ENCODE measurements around the gene UPK3A.
"Not testable (repeated sequence)": the region's sequence is repeated elsewhere in the genome, so short reads cannot be mapped to it uniquely, and the experiment has no call there.

The UPK3A gene

DNA sequence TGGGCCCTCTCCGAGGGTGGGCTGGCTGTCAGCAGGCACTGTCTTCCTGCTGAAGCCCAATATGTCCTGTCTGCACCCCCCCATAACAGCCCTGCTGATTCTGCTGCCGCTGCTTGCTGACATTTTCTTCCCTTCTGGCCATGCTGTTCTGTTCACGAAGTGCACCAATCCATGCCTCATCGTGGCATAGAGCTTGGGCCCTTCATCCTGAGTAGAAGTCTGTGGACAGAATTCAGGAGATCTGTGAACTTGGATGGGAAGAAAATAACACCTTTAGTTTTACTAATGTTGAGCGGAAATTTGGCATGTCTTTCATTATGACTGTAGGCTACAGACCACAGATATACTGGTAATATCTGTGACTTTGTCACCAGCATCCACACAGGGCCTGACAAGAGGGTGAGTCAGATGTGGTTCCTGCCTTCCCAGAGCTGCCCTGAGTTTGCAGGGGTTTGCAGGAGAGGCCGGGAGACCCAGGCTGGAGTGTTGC lies 29.9 kb upstream of the UPK3A start:
- DNase-seq (ENCODE audit: low read depth in 1 of 2, low spot score in 1 of 2): no peak

GRCh38 chr22:45257941-45258340 lies 26.8 kb upstream of the UPK3A start:
- not testable (repeated sequence) for DNase-seq (ENCODE audit: low read depth in 1 of 2, low spot score in 1 of 2)

DNA sequence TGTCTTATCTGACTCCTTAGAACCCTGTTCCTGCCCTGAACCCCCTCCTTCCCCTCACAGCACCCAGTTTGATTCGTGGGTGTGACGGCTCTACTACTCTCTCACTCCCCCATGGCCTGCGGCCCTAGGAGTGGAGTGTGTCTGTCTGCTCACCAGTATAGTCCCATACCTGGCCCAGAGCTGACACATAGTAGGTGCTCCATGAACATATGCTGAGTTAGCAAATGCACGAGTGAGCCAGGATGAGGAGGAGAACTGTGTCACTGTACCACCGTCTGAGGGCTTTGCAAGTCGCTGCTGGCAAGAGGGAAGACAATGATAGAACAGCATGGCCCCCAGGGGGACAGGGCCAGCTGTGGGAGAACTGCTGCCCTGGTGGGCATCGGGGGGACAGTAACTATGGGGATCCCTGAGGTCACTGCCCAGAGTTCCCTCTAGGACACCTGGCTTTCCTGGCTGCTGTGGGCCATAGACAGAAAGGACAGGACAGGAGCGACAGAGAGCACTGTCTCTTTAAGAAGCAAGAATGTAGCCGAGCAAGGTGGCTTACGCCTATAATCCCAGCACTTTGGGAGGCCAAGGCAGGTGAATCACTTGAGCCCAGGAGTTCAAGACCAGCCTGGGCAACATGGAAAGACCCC lies 24.9 kb upstream of the UPK3A start:
- DNase-seq (ENCODE audit: low read depth in 1 of 2, low spot score in 1 of 2): no peak

DNA sequence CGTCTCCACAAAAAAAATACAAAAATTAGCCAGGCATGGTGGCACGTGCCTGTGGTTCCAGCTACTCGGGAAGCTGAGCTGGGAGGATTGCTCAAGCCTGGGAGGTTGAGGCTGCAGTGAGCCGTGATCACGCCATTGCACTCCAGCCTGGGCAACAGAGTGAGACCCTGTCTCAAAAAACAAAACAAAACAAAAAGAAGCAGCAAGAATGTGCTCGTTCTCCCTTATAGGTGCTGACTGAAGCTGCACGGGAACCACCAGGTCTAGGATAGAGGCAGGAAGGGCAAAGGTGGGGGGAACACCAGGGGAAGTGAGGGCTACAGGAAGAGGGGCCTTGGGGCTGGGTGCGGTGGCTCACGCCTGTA lies 24.4 kb upstream of the UPK3A start:
- DNase-seq (ENCODE audit: low read depth in 1 of 2, low spot score in 1 of 2): not testable (repeated sequence)

DNA sequence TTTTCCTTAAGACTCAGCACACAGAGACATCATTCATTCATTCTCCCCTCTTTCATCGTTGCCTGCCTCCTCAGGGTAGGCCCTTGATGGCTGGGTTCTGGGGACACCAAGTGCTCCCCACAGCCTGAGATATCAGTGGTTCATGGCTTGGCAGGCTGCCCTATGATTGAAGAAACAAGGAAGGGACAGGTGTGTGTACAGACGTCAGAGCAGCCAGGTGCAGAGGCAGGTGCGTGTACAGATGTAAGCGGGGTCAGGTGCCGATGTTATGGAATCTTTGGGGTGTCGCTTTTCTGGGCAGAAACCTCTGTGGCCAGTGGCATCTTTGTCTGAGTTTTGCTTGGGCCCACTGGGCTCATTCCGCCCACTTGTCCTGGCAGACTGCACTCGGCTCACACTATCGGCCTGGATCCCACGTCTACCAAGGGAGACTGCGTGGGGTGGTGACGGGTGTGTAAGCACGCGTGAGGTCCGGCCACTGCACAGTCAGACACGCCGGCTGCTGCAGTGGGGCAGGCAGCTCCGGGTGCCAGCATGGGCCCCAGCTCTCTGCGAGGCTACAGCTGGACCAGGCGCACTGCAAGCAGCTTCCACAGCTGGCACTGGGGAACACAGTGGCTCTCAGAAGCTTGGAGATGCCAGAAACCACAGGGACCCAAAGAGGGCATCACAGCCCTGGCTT lies 23.2 kb upstream of the UPK3A start:
- DNase-seq (ENCODE audit: low read depth in 1 of 2, low spot score in 1 of 2): no peak

GRCh38 chr22:45262195-45262930 lies 22.4 kb upstream of the UPK3A start:
- DNase-seq (ENCODE audit: low read depth in 1 of 2, low spot score in 1 of 2): no peak

DNA sequence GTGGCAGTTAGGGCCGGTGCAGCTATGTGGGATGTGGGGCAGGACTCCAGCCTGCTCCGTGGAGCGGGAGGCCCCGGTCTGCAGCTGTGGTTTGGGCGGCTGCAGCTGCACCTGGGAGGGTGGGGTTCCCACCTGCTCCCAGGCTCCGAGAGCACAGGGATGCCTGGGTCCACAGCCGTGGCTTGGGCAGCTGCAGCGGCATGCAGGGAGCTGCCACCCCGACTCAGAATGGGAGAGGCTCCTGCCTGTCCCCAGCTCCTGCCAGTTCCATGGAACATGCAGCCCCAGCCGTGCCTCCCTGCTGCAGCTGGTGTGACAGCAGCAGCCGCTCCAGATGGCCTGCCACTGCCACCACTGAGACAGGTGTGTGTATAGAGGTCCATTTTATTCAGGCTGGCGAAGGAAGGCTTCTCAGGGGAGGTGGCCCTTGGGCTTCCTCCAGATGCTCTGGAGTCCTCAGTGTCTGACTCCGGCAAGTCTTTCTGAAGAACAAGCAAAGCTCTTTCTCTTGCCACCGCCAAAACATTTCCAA lies 21.8 kb upstream of the UPK3A start:
- no peak for DNase-seq (ENCODE audit: low read depth in 1 of 2, low spot score in 1 of 2)

DNA sequence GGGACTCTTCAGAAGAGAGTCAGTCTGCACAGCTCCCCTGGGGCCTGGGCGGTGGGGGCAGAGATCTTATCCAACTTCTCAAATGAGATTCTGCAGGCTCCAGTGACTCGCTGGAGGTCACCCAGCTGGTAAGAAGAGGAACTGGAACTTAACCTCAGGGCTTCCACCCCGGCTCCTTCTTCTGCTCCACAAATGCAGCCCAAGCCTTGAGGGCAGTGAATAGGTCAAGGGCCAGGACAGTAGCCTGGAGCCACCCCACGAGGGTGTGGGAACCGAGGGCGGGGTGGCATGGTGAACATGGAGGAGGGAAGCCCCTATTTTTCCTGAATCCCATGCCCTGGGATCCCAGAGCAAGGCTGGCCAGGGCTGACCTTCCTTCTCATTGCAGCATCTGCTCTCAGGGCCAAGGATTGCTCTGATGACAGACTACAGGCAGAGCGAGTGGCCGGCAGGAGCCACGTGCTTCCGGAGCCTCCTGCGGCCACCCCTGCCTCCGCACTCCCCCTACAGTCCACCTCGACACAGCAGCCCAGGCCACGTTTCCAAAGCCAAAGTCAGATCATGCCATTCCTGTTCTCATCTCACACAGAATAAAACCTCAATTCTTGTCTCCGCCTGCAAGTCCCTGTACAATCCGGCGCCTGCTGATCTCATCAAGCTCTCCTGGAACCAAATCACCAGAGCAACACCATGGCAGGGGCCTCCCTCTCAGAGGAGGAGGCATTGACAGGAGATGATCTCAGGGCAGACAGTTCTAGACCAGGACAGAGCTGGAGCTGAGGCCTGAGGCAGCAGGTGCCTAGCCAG lies 21.1 kb upstream of the UPK3A start:
- no peak for DNase-seq (ENCODE audit: low read depth in 1 of 2, low spot score in 1 of 2)

- no peak for DNase-seq (ENCODE audit: low read depth in 1 of 2, low spot score in 1 of 2)
These were observed 19.2 kb upstream of the UPK3A start for GRCh38 chr22:45265535-45265934.

DNA sequence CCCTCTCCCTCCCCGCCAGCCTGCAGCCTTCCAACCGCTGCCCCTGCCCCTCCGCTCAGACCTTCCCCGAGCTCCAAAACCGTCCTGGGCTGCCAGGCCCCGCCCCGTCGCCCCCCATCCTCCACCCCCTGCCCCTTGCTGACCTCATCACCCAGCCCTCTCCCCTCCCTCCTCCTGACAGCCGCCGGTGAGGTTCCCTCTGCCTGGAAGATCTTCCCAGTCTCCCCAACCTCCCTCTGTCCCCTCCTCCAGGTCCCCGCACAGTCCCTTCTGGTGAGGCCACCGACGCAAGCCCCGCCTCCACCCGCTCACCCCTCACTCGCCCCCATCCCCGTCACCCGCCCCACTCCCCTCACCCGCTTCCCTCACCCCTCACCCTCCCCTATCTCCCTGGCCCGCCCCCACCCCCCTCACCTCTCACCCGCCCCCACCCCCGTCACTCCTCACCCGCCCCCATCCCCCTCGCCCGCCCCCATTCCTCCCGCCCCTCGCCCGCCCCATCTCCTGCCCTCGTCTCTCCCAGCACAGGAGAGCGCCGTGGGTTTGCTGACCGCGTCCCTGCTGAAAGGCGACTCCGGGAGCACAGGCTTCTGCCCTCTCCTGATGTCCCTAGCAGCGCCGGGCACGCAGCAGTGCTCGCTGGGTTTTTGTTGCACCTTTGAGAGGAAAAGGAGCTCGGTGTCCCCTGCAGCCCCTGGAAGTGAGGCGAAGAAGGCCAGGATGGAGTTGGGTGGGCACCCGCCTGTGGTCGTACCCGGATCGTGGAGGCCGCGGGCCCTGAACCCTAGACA lies 16.4 kb upstream of the UPK3A start:
- DNase-seq (ENCODE audit: low read depth in 1 of 2, low spot score in 1 of 2): no peak

DNA sequence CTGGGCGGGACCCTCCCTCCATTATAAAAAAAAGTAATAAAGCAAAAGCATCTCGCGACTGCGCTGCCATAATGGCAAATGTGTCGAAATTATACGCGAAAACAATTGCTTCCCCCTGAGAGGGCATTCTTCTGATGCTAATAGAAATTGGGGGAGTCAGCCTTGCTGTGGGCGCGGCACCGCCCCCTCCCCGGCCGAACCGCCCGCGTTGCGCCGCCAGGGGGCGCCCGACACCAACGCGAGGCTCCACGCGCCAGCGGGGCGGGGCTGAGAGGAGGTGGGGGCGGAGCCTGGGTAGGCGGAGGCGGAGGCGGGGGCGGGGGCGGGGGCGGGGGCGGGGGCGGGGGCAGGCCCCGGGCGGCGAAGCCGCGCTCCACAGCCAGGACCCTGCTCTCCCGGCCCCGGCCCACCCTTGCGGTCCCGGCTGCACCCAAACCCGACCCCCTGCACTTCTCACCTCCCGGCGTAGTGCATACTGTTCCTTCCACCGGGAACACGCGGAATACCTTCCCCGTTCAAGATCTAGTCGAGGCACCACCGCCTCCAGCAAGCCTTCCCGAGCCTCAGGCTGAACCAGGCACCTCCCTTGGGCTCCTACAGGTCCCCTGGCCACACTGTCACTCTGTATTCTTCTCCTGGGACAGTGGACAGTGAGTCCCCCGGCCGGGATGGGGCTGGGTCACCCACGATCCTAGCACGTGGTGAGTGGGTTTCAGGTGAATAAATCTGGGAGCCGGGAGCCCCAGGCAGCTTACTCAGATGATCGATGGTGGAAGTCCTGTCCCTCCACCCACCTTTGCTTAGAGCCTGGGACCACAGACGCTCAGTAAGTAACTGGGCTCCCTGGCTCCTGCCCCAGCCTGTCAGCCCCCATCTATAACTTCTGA lies 15.5 kb upstream of the UPK3A start:
- peak; percentile 83 to 91 for DNase-seq (ENCODE audit: low read depth in 1 of 2, low spot score in 1 of 2)

DNA sequence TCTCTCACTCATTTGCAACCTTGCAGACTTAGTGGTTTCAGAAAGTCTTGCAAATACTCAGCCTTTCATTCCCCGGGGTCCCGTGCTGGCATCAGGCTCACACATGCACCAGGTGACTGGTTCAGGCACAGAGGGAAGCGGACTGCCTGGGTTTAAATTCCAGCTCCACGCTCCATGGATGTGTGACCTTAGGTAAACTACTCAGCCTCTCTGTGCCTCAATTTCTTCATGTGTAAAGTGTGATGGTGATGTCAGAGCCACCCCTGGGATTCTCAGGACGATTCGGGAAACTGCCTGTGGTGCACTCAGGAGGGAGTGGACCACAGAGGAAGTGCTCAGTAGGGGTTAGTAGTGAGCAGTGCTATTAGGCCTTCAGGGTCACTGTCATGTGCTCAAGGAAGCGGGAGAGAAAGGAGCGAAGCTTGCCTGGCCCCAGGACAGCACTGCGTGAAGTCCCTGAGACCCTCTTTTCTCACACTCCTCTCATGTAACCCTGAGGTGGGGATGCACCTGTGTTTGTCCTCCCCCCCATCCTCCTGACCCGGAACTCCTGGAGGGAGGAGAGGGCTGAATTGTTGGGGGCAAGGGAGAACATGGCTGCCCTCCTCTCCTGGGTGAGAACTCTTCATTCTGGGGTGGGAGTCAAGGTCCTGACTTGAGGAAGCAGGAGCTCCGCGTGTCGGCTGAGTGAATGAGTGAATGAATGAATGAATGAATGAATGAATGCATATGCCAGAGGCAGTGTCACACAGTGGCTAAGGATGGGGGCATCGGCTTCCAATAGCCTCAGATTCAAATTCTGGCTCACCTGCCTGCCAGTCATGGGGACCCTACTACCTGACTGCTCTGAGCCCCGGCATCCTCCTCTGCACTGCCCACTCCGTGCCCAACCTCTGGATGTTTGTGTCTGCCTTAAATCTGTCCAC lies 14.4 kb upstream of the UPK3A start:
- DNase-seq (ENCODE audit: low read depth in 1 of 2, low spot score in 1 of 2): no peak

- DNase-seq (ENCODE audit: low read depth in 1 of 2, low spot score in 1 of 2): no peak
These were observed 13.0 kb upstream of the UPK3A start for GRCh38 chr22:45271667-45272201.

DNA sequence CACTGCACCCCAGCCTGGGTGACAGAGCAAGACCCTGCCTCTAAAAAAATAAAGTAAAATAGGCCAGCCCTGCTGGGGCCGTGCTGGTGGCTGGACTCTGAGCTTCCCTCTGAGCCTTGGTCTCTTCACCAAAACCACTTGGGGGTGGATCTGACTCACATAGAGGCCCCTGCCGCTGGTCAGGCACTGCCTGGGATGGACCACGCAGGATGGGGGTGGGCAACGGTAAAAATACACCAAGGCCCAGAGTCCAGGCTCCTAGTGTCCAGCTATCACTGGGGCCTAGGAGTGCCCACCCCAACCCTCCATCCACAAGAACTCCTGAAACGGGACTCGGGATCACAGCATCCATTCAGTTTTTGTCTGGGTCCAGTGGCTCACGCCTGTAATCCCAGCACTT lies 12.3 kb upstream of the UPK3A start:
- no peak for DNase-seq (ENCODE audit: low read depth in 1 of 2, low spot score in 1 of 2)

DNA sequence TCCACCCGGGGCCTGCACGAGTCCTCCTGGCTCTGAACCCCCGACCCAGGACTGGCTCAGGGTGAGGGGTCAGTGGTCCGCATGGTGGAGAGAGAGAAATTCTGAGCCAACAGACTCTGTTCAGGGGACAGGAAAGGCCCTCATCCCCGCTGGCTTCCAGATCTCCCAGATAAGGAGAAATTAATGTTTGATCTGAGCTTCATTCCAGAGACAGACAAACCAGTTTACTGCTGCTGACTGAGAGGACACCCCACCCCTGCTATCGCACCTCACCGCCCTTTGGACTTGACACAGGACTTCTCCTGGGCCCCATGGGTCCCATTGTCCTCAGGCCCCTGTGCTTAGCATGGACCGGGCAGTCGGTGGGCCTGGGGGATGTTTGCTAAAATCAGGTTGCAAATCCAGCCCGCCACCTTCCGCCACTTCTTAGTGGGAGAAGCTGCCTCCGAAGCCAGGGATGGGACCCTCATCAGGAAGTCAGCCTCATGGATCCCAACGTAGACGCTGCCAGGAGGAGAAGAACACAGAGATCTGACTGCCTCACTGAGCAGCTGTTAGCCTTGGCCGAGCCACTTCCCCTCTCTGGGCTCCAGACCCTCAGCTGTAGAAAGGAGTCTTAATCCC lies 11.2 kb upstream of the UPK3A start:
- no peak for DNase-seq (ENCODE audit: low read depth in 1 of 2, low spot score in 1 of 2)

DNA sequence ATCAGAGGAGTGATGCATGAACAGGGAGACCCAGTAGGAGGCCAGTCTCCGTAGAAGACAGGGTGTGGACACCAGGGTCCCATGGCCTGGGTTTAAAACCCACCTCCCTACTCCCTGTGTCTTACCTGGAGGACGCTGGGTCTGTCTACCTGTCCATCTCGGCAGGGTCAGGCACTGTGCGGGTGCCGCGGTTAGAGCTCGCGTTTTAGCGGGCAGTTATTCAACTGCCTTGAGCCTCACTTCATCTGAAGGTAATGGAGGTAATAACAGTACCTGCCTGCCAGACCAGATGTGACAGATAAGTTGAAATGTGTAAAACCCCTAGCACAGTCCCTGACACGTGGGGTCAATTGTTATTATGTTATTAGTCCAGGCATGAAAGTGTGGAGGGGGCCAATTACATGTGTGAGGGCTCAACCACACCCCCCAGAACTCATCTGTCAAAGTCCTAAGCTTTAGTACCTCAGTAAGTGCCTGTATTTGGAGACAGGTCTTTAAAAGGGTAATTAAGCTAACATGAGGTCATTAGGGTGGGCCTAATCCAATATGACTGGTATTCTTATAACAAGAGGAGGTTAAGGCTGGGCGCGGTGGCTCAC lies 8.1 kb upstream of the UPK3A start:
- no peak for DNase-seq (ENCODE audit: low read depth in 1 of 2, low spot score in 1 of 2)

DNA sequence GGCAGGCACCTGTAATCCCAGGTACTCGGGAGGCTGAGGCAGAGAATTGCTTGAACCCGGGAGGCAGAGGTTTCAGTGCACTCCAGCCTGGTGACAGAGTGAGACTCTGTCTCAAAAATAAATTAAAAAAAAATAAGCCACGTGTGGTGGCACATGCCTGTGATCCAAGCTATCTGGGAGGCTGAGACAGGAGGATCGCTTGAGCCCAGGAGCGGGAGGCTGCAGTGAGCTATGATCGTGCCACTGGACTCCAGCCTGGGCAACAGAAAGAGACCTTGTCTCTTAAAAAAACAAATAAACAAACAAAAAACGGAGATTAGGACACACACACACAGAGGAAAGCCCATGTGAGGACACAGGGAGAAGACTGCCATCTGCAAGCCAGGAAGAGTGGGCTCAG lies 7.0 kb upstream of the UPK3A start:
- not testable (repeated sequence) for DNase-seq (ENCODE audit: low read depth in 1 of 2, low spot score in 1 of 2)

Measured in stimulated activated CD4-positive, alpha-beta T cell treated with anti-CD3 and anti-CD28 coated beads, Interleukin-15, amount 100 ng/mL, for 1 hour (primary cell).